ENCODE data around the gene CST6.
"Not testable (repeated sequence)": the region's sequence is repeated elsewhere in the genome, so short reads cannot be mapped to it uniquely, and the experiment has no call there.

CST6 gene

DNA sequence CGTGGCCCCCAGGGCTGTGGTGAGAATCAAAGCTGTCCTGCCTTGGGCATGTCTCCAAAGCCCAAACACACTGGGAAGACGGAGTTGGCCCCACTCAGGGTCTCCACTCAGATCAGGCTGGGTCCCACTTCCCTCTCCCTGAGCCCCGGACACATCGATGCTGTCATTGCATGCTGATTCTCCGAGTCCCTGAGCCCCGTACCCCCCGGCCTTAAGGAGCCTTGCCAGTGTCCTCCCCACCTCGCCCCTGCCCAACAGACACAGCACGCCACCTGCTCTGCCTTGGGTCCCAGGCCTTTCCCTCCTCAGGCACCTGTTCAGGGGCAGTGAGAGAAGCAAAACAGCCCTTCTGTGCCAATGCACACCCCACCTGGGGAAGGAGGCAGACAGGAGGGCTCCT is 24.5 kb upstream of the CST6 start:
- DNase-seq: no peak

DNA sequence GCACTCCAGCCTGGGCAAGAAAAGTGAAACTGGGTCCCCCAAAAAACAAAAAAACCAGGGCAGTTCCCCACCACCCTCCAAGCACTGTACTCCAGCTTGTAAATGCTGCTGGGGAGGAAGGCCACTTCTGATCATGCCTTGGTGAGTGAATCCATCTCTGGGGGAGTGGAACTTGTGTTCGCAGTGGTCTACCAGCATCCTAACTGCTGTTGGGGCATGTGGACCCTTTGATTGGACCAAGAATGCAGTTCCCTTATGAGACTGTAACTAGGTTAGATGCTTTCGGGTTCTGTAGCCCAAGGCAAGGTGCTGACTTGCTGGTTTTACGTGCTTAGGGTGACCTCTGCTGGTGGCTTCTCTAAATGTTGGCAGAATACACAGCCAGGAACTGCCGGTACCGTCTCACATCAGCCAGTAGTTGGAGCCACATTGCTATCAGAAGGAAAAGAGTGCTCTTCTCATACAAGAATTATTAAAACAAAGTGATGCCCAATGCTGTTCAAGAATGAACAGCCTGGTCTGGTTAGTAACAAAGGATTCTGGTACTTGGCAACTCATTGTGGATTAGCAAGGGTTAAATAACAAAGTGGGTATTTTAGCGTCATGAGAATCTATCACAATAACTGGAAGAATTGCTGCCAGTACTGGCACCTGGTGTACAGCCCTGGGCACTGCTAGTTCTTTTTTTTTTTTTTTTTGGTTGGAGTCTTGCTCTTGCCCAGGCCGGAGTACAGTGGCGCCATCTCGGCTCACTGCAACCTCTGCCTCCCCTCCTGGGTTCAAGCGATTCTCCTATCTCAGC is 22.8 kb upstream of the CST6 start:
- peak in 13 of 14 donors; percentile 15 to 93 (median 78) for DNase-seq

DNA sequence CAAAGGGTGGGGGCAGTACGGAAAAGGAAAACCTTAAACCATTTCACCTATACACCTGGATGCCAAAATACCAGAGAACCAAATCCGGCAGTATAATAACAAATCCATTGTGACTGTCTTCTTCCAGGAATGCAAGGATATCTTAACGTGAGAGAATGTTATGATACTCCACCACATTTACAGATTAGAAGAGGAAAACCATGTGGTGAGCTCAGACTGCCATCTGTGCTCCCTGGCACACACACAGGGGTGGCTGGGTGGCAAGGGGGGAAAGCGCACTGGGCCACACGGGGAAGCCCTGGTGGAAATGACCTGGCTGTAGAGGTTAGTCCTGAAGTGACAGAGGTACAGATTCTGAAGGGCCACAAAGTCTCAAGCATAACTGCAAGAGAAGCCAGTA is 19.8 kb upstream of the CST6 start:
- DNase-seq: peak in 1 of 14 donors; percentile 61

DNA sequence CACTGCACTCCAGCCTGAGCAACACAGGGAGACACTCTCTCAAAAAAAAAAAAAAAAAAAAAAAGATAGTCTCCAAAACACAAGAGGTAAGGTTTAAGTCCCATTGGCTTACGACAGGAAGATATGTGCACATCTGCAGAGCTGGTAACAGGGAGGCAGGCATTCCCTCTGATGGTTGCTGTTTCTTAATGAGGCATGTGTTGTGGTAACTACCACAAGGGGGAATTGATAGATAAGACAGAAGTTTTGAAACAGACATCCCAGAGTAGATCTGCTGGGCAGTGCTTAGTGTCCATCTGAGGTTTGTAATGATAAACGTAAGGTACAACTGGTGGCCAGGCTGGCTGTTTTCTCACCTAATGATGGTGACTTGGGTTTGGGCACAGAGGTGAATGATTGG is 14.5 kb upstream of the CST6 start:
- DNase-seq: no peak

DNA sequence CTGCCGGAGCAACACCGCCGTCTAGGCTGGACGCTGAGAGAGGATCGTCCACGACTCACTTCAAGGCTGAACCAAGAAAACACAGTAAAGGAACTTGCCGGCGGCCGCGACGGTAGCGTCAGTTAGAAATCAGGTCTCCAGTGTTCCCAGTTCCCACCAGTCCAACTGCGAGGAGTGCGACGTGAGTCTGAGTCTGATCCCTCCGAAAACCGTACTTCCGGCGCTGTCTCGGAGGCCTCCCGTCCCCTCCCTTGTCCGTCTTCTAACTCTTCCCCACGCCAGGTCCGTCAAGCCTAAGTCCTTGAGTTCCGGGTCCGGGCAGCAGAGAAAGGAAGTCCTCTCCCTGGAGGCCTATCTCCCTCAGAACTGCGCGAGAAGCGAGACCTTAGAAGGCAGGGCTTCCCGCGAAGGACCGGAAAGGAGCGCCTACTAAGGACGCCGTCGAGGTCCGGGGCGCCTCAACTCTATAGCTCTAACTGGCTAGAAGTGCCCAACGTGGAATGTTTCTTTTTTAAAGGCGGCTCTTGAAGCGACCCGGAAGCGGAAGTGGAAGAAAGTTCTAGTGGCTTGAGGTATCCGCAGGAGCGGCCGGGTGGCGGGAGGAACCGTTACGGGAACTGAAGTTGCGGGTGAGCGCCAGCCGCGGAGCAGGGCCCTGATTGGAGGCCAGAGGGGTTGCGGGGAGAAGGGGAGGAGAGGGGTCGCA is 9.7 kb upstream of the CST6 start, which contains the start of the genes BANF1 and EIF1AD:
Gene BANF1 (plus strand): TSS at position 562 of the 706 bp plus-strand sequence. CDS start 748 bp downstream, outside the sequence.
Gene EIF1AD (minus strand): TSS at position 216 of the 706 bp plus-strand sequence. CDS start 1,768 bp downstream, outside the sequence.
- peak; percentile 81 to 100 (median 99) for DNase-seq

GRCh38 chr11:66002648-66003225 is 9.1 kb upstream of the CST6 start:
- DNase-seq: peak in 2 of 14 donors; percentile 68 to 71

- no peak for DNase-seq
Observed at GRCh38 chr11:66003291-66003690, 8.5 kb upstream of the CST6 start.

GRCh38 chr11:66004186-66004585 is 7.6 kb upstream of the CST6 start:
- DNase-seq: no peak

DNA sequence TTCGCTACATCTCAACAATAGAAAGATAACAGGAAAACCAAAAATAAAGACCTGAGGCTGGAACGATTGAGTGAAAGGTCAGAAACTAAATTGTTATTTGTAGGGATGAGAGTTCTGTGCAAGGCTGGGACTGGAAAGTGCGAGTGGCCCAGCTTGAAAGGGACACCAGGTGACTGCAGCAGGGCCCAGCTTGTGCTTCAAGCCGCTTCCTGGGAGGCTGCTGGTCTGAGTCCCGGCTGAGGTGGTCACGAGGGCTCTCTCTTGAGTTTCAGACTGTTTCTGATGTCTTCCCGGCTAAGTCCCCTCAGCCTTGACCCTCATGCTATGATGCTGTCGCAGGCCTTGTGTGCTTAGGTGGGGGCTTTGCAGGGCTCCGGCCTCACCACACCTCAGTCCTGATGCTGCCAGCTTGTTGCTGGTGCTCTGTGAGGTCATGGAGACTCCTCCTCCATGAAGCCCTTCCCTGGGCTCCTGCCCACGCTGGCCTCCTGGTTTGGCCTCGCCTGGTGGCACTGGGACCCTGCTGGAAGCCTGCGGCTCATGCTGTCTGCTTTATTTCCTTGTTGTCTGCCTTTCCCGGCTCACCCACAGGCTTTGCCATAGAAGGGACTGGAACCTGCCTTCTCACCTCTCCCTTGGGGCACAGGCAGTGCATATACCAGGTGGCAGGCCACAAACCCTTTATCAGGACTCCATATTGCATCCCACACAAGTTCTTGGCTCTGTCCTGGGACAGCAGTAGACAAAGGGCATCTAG is 5.5 kb upstream of the CST6 start:
- DNase-seq: no peak

DNA sequence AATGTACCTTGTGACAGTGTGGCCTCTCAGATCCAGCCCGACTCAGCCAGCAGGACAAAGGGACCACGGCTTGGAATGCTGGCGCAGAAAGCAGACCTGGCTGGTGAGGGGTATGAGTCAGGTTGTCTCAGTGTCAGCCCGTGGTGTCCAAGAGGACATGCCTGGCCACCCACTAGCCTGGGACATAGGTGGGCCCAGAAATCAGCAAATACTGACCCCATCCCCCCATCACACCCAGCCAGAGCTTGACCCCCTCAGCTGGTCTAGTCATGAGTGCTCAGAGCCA is 5.0 kb upstream of the CST6 start:
- no peak for DNase-seq

GRCh38 chr11:66007201-66007634 is 4.6 kb upstream of the CST6 start:
- DNase-seq: no peak

DNA sequence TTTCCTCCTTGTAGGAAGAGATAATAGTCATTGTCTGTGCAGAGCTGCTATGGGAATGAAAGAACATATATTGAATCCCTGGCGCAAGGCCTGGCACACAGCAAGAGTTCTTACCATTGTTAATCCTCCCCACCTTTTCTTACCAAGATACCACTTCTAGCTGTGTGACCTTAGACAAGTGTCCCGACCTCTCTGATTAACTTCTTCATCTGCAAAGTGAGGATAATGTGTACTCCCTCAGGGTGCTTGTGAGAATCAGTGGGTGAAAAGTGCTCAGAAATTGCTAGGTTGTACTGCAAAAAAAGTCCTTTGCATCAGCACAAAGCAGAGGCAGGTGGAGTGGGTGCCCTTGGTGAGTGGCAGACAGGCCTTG is 3.7 kb upstream of the CST6 start:
- no peak for DNase-seq

DNA sequence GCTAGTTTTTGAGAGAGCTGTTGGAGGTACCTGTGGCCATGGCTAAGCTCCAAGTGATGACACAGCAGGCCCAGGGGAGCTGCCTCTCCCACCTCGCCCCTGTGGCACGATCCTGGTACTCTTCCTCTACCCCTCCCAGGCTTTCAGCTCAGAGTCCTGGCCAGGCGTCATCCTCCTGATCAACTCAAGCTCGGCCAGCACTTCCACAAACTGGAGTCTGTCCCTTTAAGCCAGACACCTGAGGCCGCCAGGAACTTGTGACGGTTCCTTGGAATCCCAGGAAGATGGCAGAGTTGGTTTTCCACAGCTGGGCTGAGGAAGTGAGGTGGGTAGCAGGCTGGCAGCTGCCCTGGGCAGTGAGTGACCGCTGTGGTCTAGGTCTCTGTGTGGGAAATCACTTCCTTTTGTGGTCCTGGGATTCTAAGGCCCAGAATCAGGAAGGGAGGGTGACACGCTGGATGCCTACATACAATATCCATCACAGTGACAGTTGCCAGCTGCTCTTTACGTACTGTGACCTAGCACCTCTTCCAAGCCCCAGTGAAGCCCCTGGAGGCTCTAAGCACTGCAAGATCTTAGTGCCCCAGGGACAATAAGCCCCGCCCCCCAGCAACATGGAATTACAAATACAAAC is 3.2 kb upstream of the CST6 start:
- no peak for DNase-seq

DNA sequence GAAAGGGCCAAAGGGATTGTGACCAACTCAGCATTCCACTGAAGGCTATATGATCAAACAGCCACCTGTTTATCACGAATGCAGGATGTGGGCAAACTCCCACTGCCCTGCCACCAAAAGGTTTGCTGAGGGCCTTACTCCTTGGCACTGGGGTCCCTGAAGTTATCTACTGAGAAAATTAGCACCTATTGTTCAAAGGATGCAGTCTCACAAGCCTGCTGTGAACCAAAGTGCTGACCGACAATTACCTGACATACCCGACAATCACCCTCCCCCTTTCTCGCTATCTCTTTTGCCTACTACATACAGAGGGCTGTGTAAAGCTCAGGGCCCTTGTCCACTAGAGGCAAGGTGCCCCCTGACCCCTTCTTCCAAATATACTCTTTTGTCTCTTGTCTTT is 1.8 kb upstream of the CST6 start:
- DNase-seq: not testable (repeated sequence)

- DNase-seq: no peak
Observed at GRCh38 chr11:66011239-66011784, 496 bp upstream of the CST6 start.

GRCh38 chr11:66012371-66012945 is 650 bp downstream of the CST6 start:
- no peak for DNase-seq

- peak in 1 of 14 donors; percentile 16 for DNase-seq
Observed at GRCh38 chr11:66012946-66013761, 1.3 kb downstream of the CST6 start.

DNA sequence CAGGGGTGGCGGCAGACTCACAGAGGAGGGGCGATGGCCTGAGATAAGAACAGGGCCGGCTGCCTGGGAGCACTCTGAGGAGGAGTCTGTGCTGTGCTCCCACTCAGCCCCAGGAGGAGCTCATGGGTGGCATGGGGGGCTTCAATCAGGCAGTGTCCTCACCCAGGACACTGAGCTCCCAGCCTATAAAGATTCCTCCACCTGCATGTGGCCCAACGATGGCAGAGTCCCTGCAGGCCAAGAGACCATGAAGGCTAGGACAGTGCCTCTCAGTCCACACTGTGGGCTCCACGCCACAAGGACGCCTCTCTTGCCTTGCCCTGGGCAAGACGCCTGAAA is 1.9 kb downstream of the CST6 start:
- no peak for DNase-seq

DNA sequence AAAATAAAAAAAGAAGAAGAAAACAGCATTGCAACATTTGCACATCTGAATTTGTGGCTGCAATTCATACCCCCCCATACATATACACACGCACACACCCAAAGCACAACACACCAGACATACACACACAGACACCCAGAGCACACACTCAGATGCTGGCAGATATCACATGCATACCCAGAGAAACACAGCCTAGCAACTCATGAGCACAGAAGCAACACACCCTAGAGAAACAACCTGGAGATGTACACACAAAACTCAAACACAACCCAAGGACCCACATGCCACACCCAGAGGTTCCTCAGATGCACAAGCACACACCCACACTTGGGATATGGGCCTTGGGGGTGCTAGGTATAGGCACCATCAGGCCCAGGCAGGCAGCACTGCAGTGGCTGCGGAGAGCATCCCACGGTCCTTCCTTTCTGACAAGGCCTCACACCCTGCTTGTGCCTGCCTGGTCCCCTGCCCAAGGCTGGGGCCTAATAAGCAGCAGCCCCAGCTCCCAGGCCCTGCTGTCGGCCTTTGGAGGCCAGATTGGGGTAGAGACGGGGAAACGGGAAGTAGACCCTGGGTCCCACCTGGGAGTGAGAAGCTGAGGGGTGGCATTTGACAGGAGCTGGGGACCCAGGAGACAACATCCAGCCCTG is 3.1 kb downstream of the CST6 start:
- no peak for DNase-seq

GRCh38 chr11:66015454-66015881 is 3.7 kb downstream of the CST6 start:
- peak in 1 of 14 donors; percentile 24 for DNase-seq

All from C1 segment of cervical spinal cord (tissue), 14 donors.